GM15510 (cell line): ENCODE data around the gene RELCH.

Experiments
- POLR2A ChIP-seq: IDR thresholded peaks from 3 replicates; pipeline ENCODE4 v1.6.1; 2011; ENCODE audit warnings: borderline replicate concordance; ENCODE audit not compliant: insufficient read length; ENCODE audit errors: extremely low read depth

RELCH gene

GRCh38 chr18:62280786-62281185 is 93.7 kb downstream of the RELCH start:
- TF ChIP-seq POLR2A, result no peak

GRCh38 chr18:62281684-62282083 is 94.6 kb downstream of the RELCH start:
- TF ChIP-seq POLR2A, result no peak

- TF ChIP-seq POLR2A, result no peak
Observed at GRCh38 chr18:62282188-62282629, 95.2 kb downstream of the RELCH start.

- no peak for TF ChIP-seq POLR2A
Observed at GRCh38 chr18:62284637-62285036, 97.6 kb downstream of the RELCH start.

GRCh38 chr18:62285281-62285680 is 98.2 kb downstream of the RELCH start:
- TF ChIP-seq POLR2A, result no peak

- TF ChIP-seq POLR2A, result no peak
Observed at GRCh38 chr18:62287781-62288664, 101.0 kb downstream of the RELCH start.

- TF ChIP-seq POLR2A, result no peak
Observed at GRCh38 chr18:62288665-62289008, 101.6 kb downstream of the RELCH start.

- no peak for TF ChIP-seq POLR2A
Observed at GRCh38 chr18:62289047-62289446, 102.0 kb downstream of the RELCH start.

- TF ChIP-seq POLR2A, result no peak
Observed at GRCh38 chr18:62294073-62294472, 107.0 kb downstream of the RELCH start.

GRCh38 chr18:62300359-62300963 is 113.4 kb downstream of the RELCH start:
- no peak for TF ChIP-seq POLR2A

GRCh38 chr18:62301322-62301721 is 114.3 kb downstream of the RELCH start:
- TF ChIP-seq POLR2A, result no peak

- no peak for TF ChIP-seq POLR2A
Observed at GRCh38 chr18:62312851-62313250, 125.8 kb downstream of the RELCH start.

GRCh38 chr18:62318228-62319180 is 131.4 kb downstream of the RELCH start:
- TF ChIP-seq POLR2A, result no peak

- TF ChIP-seq POLR2A, result no peak
Observed at GRCh38 chr18:62321201-62321600, 134.1 kb downstream of the RELCH start.

GRCh38 chr18:62323483-62324180 is 136.6 kb downstream of the RELCH start:
- TF ChIP-seq POLR2A, result no peak

GRCh38 chr18:62324181-62324828 is 137.2 kb downstream of the RELCH start:
- no peak for TF ChIP-seq POLR2A
